HepG2 (cell line): ENCODE measurements around the gene METTL22. TPM values are rescaled to one million over a fixed set of nuclear protein-coding genes. Genes with fewer than 3 reads are reported as not detected.

Experiments
- ATM ChIP-seq: fragments of 450-650 bp; IDR thresholded peaks from 2 replicates; pipeline ENCODE4 v1.7.1; 2017; ENCODE audit warnings: mild to moderate bottlenecking, borderline replicate concordance
- BCL6 ChIP-seq: IDR thresholded peaks from 2 replicates; pipeline ENCODE4 v1.6.1; 2016; ENCODE audit warnings: missing genetic modification reagents, missing compliant biosample characterization
- ETV6 ChIP-seq: sonication (generic); formaldehyde crosslinking; conservative IDR thresholded peaks from 2 replicates; pipeline ENCODE4 v1.4.0; 2020; ENCODE audit warnings: missing genetic modification reagents
- FOXP1 ChIP-seq, 2 experiments: fragments of 450-650 bp in 1 of 2; IDR thresholded peaks; 2 replicates each; pipeline ENCODE4 v1.6.1; 2017 to 2018; ENCODE audit warnings: antibody characterized with exemption in 1 of 2
- GATA4 ChIP-seq: sonication (generic); IDR thresholded peaks from 2 replicates; pipeline ENCODE4 v1.6.1; 2016; ENCODE audit warnings: antibody characterized with exemption, low read depth, borderline replicate concordance
- HOXA7 ChIP-seq: sonication (generic); formaldehyde crosslinking; IDR thresholded peaks from 2 replicates; pipeline ENCODE4 v1.8.1; 2022; ENCODE audit warnings: mild to moderate bottlenecking, missing genetic modification reagents, moderate library complexity
- MATR3 ChIP-seq: sonication (generic); formaldehyde crosslinking; IDR thresholded peaks from 2 replicates; pipeline ENCODE4 v1.4.0; 2020; ENCODE audit warnings: missing genetic modification reagents
- NFKB2 ChIP-seq: sonication (generic); formaldehyde crosslinking; IDR thresholded peaks from 2 replicates; pipeline ENCODE4 v1.4.0; 2020; ENCODE audit warnings: missing genetic modification reagents, borderline replicate concordance
- SMARCC2 ChIP-seq: fragments of 450-650 bp; IDR thresholded peaks from 2 replicates; pipeline ENCODE4 v1.6.1; 2017; ENCODE audit warnings: antibody characterized with exemption, mild to moderate bottlenecking
- ZBTB7A ChIP-seq: sonication (generic); formaldehyde crosslinking; IDR thresholded peaks from 2 replicates; pipeline ENCODE4 v1.8.0; 2022; ENCODE audit warnings: mild to moderate bottlenecking, missing genetic modification reagents
- ZKSCAN5 ChIP-seq: sonication (generic); formaldehyde crosslinking; IDR thresholded peaks from 2 replicates; pipeline ENCODE4 v1.5.1; 2020; ENCODE audit warnings: mild to moderate bottlenecking, missing genetic modification reagents
- ZMYM2 ChIP-seq: sonication (generic); formaldehyde crosslinking; IDR thresholded peaks from 2 replicates; pipeline ENCODE4 v1.8.0; 2022; ENCODE audit warnings: mild to moderate bottlenecking, missing genetic modification reagents
- ZNF136 ChIP-seq: sonication (generic); formaldehyde crosslinking; IDR thresholded peaks from 2 replicates; pipeline ENCODE4 v1.8.1; 2022; ENCODE audit warnings: low read depth, mild to moderate bottlenecking, moderate library complexity, missing genetic modification reagents
- ZNF264 ChIP-seq: sonication (generic); formaldehyde crosslinking; IDR thresholded peaks from 2 replicates; pipeline ENCODE4 v1.4.0; 2020; ENCODE audit warnings: missing genetic modification reagents
- ZNF577 ChIP-seq: sonication (generic); formaldehyde crosslinking; IDR thresholded peaks from 2 replicates; pipeline ENCODE4 v1.4.0; 2020; ENCODE audit warnings: mild to moderate bottlenecking, low read depth, missing genetic modification reagents, borderline replicate concordance
- ZNF746 ChIP-seq: sonication (generic); formaldehyde crosslinking; IDR thresholded peaks from 2 replicates; pipeline ENCODE4 v1.8.0; 2022; ENCODE audit warnings: mild to moderate bottlenecking, missing genetic modification reagents
- ZSCAN25 ChIP-seq: sonication (generic); formaldehyde crosslinking; IDR thresholded peaks from 2 replicates; pipeline ENCODE4 v1.8.0; 2022; ENCODE audit warnings: mild to moderate bottlenecking, missing genetic modification reagents
- polyA plus RNA-seq, 8 experiments: library from polyadenylated mRNA; depleted of rRNA in 3 of 8; stranded (reverse) in 7 of 8; unstranded in 1 of 8; fragments of >200 nt; fragmentation: Illumina TruSeq in 4 of 8; extraction: Trizol in 4 of 8; gene quantifications; 2 replicates each; pipeline versions ENCODE4 v1.2.1 to v1.2.3, GENCODE V29; 2011 to 2016; ENCODE audit warnings: low read depth in 4 of 8, missing spikeins in 1 of 8, mixed read lengths in 1 of 8; ENCODE audit not compliant: insufficient read depth in 1 of 8
- total RNA-seq, 5 experiments: library from RNA; depleted of rRNA; stranded (reverse); fragments of >200 nt; fragmentation: Illumina TruSeq; extraction: Trizol; gene quantifications; 2 replicates each; pipeline ENCODE4 v1.2.3, GENCODE V29; 2016; ENCODE audit warnings: low read depth in 1 of 5
- TF ChIP-seq, protein P1 (sequence below): IDR thresholded peaks from 2 replicates; pipeline ENCODE4 v1.6.1; 2016; ENCODE audit warnings: mild to moderate bottlenecking
- TF ChIP-seq, protein P2 (sequence below): sonication (generic); formaldehyde crosslinking; IDR thresholded peaks from 2 replicates; pipeline ENCODE4 v1.4.0; 2020; ENCODE audit warnings: missing genetic modification reagents
- TF ChIP-seq, protein P3 (sequence below): sonication (generic); formaldehyde crosslinking; IDR thresholded peaks from 2 replicates; pipeline ENCODE4 v1.4.0; 2020; ENCODE audit warnings: missing genetic modification reagents, mild to moderate bottlenecking, borderline replicate concordance
- TF ChIP-seq, protein P4 (sequence below): IDR thresholded peaks from 2 replicates; pipeline ENCODE4 v1.6.1; 2016; ENCODE audit warnings: missing compliant biosample characterization, missing genetic modification reagents, borderline replicate concordance
- TF ChIP-seq, protein P5 (sequence below): IDR thresholded peaks from 2 replicates; pipeline ENCODE4 v1.6.1; 2016; ENCODE audit warnings: missing biosample characterization, missing genetic modification reagents, low read depth
- TF ChIP-seq, protein P6 (sequence below): sonication (generic); formaldehyde crosslinking; IDR thresholded peaks from 2 replicates; pipeline ENCODE4 v1.8.0; 2022; ENCODE audit warnings: missing genetic modification reagents, mild to moderate bottlenecking, moderate library complexity, borderline replicate concordance

The METTL22 gene
- total and polyA plus RNA-seq, 2 of the 13 experiments (the other 11 are each of a cell fraction or from before 2014, with no cell fraction given) = 36.2 to 94.8 TPM

DNA sequence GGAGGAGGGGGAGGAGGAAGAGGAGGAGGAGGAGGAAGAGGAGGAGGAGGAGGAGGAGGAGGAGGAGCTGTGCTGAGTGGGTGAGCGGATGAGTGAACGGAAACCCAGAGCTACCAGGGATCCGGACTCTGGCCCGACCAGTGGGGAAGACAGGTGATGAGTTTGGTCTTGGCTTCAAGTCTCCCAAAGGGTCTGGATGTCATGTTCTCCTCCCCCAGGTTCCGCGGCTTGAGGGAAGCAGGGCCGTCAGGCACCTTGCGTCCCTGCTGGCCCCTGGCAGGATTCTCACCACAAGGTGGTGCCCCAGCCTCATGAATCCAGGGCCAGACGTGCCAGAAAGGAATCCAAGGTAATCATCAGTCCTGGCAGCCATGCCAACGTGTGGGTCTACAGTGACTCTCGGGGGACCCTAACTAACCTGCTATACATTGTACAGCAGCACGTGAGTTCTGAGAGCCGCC lies 39.4 kb downstream of the METTL22 start (continued):
- TF ChIP-seq ETV6 (no peak), ZBTB7A (CRISPR knock-in tag) (no peak), ZNF264 (CRISPR knock-in tag) (no peak), ZNF746 (CRISPR knock-in tag) (no peak), BCL6 (no peak), SMARCC2 (no peak), ZMYM2 (no peak), ATM (no peak), FOXP1 (IDR thresholded peaks at IDR 0.05) (no peak), FOXP1 (CRISPR knock-in tag; IDR thresholded peaks at IDR 0.05) (no peak), ZKSCAN5 (CRISPR knock-in tag) (no peak), NFKB2 (no peak; the same call in 1 of the 2 replicates), ZNF577 (CRISPR knock-in tag) (no peak), GATA4 (no peak), ZSCAN25 (no peak), MATR3 (CRISPR knock-in tag) (no peak), HOXA7 (CRISPR knock-in tag) (no peak), ZNF136 (CRISPR knock-in tag) (no peak)
- TF ChIP-seq, protein P1, sequence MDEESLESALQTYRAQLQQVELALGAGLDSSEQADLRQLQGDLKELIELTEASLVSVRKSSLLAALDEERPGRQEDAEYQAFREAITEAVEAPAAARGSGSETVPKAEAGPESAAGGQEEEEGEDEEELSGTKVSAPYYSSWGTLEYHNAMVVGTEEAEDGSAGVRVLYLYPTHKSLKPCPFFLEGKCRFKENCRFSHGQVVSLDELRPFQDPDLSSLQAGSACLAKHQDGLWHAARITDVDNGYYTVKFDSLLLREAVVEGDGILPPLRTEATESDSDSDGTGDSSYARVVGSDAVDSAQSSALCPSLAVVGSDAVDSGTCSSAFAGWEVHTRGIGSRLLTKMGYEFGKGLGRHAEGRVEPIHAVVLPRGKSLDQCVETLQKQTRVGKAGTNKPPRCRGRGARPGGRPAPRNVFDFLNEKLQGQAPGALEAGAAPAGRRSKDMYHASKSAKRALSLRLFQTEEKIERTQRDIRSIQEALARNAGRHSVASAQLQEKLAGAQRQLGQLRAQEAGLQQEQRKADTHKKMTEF (CRISPR knock-in tag) = no peak
- TF ChIP-seq, protein P2, sequence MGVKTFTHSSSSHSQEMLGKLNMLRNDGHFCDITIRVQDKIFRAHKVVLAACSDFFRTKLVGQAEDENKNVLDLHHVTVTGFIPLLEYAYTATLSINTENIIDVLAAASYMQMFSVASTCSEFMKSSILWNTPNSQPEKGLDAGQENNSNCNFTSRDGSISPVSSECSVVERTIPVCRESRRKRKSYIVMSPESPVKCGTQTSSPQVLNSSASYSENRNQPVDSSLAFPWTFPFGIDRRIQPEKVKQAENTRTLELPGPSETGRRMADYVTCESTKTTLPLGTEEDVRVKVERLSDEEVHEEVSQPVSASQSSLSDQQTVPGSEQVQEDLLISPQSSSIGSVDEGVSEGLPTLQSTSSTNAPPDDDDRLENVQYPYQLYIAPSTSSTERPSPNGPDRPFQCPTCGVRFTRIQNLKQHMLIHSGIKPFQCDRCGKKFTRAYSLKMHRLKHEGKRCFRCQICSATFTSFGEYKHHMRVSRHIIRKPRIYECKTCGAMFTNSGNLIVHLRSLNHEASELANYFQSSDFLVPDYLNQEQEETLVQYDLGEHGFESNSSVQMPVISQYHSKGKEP = no peak
- TF ChIP-seq, protein P3, sequence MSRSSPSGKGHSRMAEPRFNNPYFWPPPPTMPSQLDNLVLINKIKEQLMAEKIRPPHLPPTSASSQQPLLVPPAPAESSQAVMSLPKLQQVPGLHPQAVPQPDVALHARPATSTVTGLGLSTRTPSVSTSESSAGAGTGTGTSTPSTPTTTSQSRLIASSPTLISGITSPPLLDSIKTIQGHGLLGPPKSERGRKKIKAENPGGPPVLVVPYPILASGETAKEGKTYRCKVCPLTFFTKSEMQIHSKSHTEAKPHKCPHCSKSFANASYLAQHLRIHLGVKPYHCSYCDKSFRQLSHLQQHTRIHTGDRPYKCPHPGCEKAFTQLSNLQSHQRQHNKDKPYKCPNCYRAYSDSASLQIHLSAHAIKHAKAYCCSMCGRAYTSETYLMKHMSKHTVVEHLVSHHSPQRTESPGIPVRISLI = no peak
- TF ChIP-seq, protein P4, sequence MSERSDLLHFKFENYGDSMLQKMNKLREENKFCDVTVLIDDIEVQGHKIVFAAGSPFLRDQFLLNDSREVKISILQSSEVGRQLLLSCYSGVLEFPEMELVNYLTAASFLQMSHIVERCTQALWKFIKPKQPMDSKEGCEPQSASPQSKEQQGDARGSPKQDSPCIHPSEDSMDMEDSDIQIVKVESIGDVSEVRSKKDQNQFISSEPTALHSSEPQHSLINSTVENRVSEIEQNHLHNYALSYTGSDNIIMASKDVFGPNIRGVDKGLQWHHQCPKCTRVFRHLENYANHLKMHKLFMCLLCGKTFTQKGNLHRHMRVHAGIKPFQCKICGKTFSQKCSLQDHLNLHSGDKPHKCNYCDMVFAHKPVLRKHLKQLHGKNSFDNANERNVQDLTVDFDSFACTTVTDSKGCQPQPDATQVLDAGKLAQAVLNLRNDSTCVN (CRISPR knock-in tag) = 0 out of 2 replicates have a peak, but pooled peaks have one; percentile 38
- TF ChIP-seq, protein P5, sequence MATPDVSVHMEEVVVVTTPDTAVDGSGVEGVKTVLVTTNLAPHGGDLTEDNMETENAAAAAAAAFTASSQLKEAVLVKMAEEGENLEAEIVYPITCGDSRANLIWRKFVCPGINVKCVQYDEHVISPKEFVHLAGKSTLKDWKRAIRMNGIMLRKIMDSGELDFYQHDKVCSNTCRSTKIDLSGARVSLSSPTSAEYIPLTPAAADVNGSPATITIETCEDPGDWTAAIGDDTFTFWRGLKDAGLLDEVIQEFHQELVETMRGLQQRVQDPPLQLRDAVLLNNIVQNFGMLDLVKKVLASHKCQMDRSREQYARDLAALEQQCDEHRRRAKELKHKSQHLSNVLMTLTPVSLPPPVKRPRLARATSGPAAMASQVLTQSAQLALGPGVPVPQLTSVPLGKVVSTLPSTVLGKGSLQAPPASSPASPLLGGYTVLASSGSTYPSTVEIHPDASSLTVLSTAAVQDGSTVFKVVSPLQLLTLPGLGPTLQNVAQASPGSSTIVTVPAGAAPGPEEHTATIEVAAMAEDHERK (CRISPR knock-in tag) = no peak
- TF ChIP-seq, protein P6, sequence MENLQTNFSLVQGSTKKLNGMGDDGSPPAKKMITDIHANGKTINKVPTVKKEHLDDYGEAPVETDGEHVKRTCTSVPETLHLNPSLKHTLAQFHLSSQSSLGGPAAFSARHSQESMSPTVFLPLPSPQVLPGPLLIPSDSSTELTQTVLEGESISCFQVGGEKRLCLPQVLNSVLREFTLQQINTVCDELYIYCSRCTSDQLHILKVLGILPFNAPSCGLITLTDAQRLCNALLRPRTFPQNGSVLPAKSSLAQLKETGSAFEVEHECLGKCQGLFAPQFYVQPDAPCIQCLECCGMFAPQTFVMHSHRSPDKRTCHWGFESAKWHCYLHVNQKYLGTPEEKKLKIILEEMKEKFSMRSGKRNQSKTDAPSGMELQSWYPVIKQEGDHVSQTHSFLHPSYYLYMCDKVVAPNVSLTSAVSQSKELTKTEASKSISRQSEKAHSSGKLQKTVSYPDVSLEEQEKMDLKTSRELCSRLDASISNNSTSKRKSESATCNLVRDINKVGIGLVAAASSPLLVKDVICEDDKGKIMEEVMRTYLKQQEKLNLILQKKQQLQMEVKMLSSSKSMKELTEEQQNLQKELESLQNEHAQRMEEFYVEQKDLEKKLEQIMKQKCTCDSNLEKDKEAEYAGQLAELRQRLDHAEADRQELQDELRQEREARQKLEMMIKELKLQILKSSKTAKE (CRISPR knock-in tag) = no peak
